Loucy (cell line): ENCODE measurements around the gene TFDP1.

Source experiments
- H2AFZ ChIP-seq: fragments of 200-600 bp; sonication (generic); 2 replicates; pipeline ENCODE4 v1.6.0; 2016; ENCODE audit warnings: antibody characterized with exemption, mild to moderate bottlenecking, low read length, moderate library complexity
- H3F3A ChIP-seq: fragments of 200-600 bp; 2 replicates; pipeline ENCODE4 v1.6.0; 2016; ENCODE audit warnings: antibody characterized with exemption, low read depth, mild to moderate bottlenecking
- H3K27me3 ChIP-seq: fragments of 200-600 bp; sonication (generic); 2 replicates; pipeline ENCODE4 v1.6.1; 2014; ENCODE audit warnings: low read length, mild to moderate bottlenecking; ENCODE audit not compliant: insufficient read depth, poor library complexity, severe bottlenecking
- H3K36me3 ChIP-seq: fragments of 200-600 bp; sonication (generic); 2 replicates; pipeline ENCODE4 v1.6.1; 2016; ENCODE audit warnings: low read length; ENCODE audit not compliant: insufficient read depth
- H3K4me1 ChIP-seq: fragments of 200-600 bp; sonication (generic); 2 replicates; pipeline ENCODE4 v1.5.1; 2014; ENCODE audit warnings: low read length, mild to moderate bottlenecking; ENCODE audit not compliant: insufficient read depth, poor library complexity, severe bottlenecking
- H3K4me2 ChIP-seq: fragments of 200-600 bp; sonication (generic); 2 replicates; pipeline ENCODE4 v1.6.0; 2014; ENCODE audit warnings: antibody characterized with exemption, low read length, low read depth, mild to moderate bottlenecking; ENCODE audit not compliant: poor library complexity, severe bottlenecking
- H3K4me3 ChIP-seq: fragments of 200-600 bp; sonication (generic); 2 replicates; pipeline ENCODE4 v1.5.1; 2014; ENCODE audit warnings: low read length, mild to moderate bottlenecking, mixed read lengths; ENCODE audit not compliant: poor library complexity, severe bottlenecking
- H3K79me2 ChIP-seq: fragments of 200-600 bp; sonication (generic); 2 replicates; pipeline ENCODE4 v1.6.1; 2014; ENCODE audit warnings: low read length; ENCODE audit not compliant: insufficient read depth
- H3K9ac ChIP-seq: fragments of 200-600 bp; sonication (generic); 2 replicates; pipeline ENCODE4 v1.6.0; 2014; ENCODE audit warnings: mild to moderate bottlenecking, low read depth, low read length, moderate library complexity; ENCODE audit not compliant: poor library complexity, severe bottlenecking
- H3K9me2 ChIP-seq: fragments of 200-600 bp; sonication (generic); replicated peaks from 2 replicates; pipeline ENCODE4 v1.6.1; 2016; ENCODE audit warnings: low read depth, low read length, mixed read lengths
- H3K9me3 ChIP-seq: fragments of 200-600 bp; sonication (generic); 2 replicates; pipeline ENCODE4 v1.6.1; 2014; ENCODE audit warnings: mild to moderate bottlenecking, antibody characterized with exemption, low read length, low read depth; ENCODE audit not compliant: insufficient read depth
- H4K20me1 ChIP-seq: fragments of 200-600 bp; sonication (generic); 2 replicates; pipeline ENCODE4 v1.6.0; 2014; ENCODE audit warnings: antibody characterized with exemption, low read length, mild to moderate bottlenecking; ENCODE audit not compliant: insufficient read depth, poor library complexity, severe bottlenecking
- CTCF ChIP-seq: fragments of 200-600 bp; sonication (generic); conservative IDR thresholded peaks from 2 replicates; pipeline ENCODE4 v1.5.1; 2014; ENCODE audit warnings: mild to moderate bottlenecking, antibody characterized with exemption, low read length
- EZH2phosphoT487 ChIP-seq: fragments of 200-600 bp; IDR thresholded peaks from 2 replicates; pipeline ENCODE4 v1.6.1; 2018; ENCODE audit warnings: antibody characterized with exemption, mild to moderate bottlenecking, moderate library complexity, borderline replicate concordance

Gene TFDP1

GRCh38 chr13:113664751-113665596 is 80.4 kb downstream of the TFDP1 start:
- H4K20me1 ChIP-seq: no peaks in the 10 kb centered on the region

GRCh38 chr13:113665597-113666328 is 81.2 kb downstream of the TFDP1 start:
- no peaks in the 10 kb centered on the region for H3K27me3 ChIP-seq
- no peaks in the 10 kb centered on the region for H3K9me2 ChIP-seq
- H2AFZ ChIP-seq: no peak overlapping the region
- no peak overlapping the region for H3K4me3 ChIP-seq
- no peak overlapping the region for H3K9ac ChIP-seq
- no peaks in the 10 kb centered on the region for H3K79me2 ChIP-seq
- no peaks in the 10 kb centered on the region for H3F3A ChIP-seq
- no peaks in the 10 kb centered on the region for H3K36me3 ChIP-seq
- no peaks in the 10 kb centered on the region for H4K20me1 ChIP-seq
- no peaks in the 10 kb centered on the region for H3K4me1 ChIP-seq
- H3K4me2 ChIP-seq: no peak overlapping the region
- no peaks in the 10 kb centered on the region for H3K9me3 ChIP-seq
- TF ChIP-seq CTCF: no peak
- no peak for TF ChIP-seq EZH2phosphoT487

More at GRCh38 chr13:113664751-113665596, 80.4 kb downstream of the TFDP1 start:
- H3K27me3 ChIP-seq: no peaks in the 10 kb centered on the region
- no peak overlapping the region for H3K9ac ChIP-seq
- H3K79me2 ChIP-seq: no peaks in the 10 kb centered on the region
- H3K4me2 ChIP-seq: no peak overlapping the region
- no peak for TF ChIP-seq EZH2phosphoT487
- TF ChIP-seq CTCF: no peak
- H3K9me3 ChIP-seq: no peaks in the 10 kb centered on the region
- no peak overlapping the region for H3K4me3 ChIP-seq
- no peaks in the 10 kb centered on the region for H3K36me3 ChIP-seq
- no peak overlapping the region for H2AFZ ChIP-seq
- H3F3A ChIP-seq: no peaks in the 10 kb centered on the region
- H3K9me2 ChIP-seq: no peaks in the 10 kb centered on the region
- no peaks in the 10 kb centered on the region for H3K4me1 ChIP-seq

- Histone ChIP-seq H3K79me2 (no peaks in the 10 kb centered on the region), H3K4me3 (no peak overlapping the region), H3K9me3 (no peaks in the 10 kb centered on the region), H3K9ac (no peak overlapping the region), H3K36me3 (no peaks in the 10 kb centered on the region), H2AFZ (no peak overlapping the region), H3K4me1 (no peaks in the 10 kb centered on the region), H3K4me2 (no peak overlapping the region), H3K9me2 (no peaks in the 10 kb centered on the region), H3K27me3 (no peaks in the 10 kb centered on the region), H4K20me1 (no peaks in the 10 kb centered on the region), H3F3A (no peaks in the 10 kb centered on the region)
- TF ChIP-seq EZH2phosphoT487: no peak
Measured at GRCh38 chr13:113666329-113666670, 81.7 kb downstream of the TFDP1 start.
